Endometrium (tissue), 2 donors: ENCODE measurements around the gene ZNRF4.
"Not testable (repeated sequence)": the region's sequence is repeated elsewhere in the genome, so short reads cannot be mapped to it uniquely, and the experiment has no call there.

Source experiments
- FAIRE-seq: peaks from 2 replicates; lab custom pipeline; 2012; peaks lifted over from hg19 to GRCh38; lab: Jason Lieb, UNC
- donor health status: control.
- donor health status: control.

Gene ZNRF4, protein sequence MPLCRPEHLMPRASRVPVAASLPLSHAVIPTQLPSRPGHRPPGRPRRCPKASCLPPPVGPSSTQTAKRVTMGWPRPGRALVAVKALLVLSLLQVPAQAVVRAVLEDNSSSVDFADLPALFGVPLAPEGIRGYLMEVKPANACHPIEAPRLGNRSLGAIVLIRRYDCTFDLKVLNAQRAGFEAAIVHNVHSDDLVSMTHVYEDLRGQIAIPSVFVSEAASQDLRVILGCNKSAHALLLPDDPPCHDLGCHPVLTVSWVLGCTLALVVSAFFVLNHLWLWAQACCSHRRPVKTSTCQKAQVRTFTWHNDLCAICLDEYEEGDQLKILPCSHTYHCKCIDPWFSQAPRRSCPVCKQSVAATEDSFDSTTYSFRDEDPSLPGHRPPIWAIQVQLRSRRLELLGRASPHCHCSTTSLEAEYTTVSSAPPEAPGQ

GRCh38 chr19:5455367-5456129, at the start of gene ZNRF4:
Gene ZNRF4, plus strand, starts transcription at chr19:5455417. Its CDS starts 75 bp downstream, at chr19:5455492.
- no peak for FAIRE-seq

DNA sequence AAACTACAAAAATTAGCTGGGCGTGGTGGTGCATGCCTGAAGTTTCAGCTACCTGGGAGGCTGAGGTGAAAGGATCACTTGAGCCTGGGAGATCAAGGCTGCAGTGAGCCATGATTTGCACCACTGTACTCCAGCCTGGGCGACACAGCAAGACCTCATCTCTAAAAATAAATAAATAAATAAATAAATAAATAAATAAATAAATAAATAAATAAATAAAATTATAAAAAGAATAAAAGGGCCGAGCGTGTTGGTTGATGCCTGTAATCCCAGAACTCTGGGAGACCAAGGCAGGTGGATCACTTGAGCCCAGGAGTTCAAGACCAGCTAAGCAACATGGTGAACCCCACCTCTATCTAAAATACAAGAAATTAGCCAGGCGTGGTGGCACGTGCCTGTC, 49.0 kb upstream of the ZNRF4 start:
- not testable (repeated sequence) for FAIRE-seq

DNA sequence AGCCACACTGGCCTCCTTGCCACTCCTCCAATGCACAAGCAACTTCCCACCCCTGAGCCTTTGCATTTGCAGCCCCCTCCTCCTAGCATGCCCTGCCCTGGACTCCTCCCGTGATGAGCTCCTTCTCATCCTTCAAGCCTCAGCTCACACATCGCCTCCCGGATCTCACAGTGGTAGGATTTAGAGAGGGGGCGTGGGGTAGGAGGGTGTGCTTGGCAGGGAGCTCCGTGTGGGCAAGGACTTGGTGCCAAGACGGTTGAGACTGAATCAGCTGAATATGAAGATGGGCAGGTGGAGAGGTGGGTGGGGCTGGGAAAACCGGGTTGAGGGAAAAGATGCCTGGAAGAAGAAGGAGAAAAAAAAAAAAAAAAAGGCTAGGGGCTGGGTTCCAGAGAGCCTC, 48.4 kb upstream of the ZNRF4 start:
- FAIRE-seq = no peak

GRCh38 chr19:5407356-5407755, 47.9 kb upstream of the ZNRF4 start:
- no peak for FAIRE-seq

DNA sequence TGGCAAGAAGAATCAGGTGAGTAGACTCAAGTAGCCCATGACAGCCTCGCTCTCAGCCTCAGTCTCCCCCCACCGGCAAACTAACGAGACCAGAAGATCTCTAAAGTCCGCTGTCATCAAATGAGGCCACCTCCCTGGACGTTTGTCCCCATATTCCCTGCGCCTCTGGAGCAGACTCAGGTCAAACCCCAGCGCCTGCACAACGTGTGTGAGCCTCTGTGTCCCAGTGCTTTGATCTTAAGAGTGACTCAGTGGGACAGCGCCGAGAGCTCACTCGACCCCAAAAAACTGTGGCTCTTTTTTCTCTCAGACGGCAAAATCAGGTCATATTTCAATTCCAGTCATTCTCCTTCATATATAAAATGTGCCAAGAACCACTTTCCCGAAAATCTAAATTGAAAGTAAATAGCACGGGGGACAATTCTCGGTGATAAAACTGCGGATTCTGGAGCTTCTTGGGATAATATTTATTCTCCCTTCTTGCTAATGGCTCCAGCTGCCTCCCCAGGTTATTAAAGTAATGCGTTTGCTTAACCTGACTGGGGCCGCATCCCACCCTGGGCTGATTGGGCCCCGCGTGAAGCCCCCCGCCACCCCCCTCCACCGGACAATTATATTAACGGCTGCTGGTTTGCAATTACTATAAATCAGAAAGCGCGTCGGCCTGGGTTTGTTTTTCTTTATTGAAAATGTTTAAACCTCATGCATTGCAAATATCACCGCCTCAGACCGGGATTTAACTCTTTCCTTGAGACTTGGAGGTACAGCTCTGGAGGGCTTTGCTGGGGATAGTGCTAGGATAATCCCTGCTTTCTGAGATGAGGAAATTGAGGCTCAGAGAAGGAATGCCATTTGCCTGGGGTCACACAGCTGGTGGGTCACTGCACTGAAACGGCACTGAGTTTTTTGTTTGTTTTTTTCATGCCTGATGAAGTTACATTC, 37.5 kb upstream of the ZNRF4 start:
- no peak for FAIRE-seq

DNA sequence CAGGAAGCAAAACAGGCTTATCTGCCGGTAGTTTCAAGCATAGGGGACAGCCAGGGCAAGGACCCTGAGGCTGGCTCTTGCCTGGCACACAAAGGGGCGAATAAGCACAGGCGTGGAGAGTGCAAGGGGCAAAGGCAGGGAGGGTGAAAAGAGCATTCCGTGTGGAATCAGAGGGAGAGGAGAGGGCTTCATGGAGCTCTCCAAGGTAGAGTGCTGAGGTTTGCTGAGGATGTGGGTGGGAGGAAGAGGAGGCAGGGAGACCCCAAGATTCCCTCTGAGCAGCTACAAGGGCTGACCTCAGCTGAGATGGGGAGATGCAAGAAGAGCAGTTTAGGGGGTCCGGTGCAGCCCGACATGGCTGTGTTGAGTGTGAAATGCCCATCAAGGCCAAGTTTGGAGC, 36.5 kb upstream of the ZNRF4 start:
- no peak for FAIRE-seq

- FAIRE-seq = no peak
Measured at GRCh38 chr19:5420953-5421352, 34.3 kb upstream of the ZNRF4 start.

DNA sequence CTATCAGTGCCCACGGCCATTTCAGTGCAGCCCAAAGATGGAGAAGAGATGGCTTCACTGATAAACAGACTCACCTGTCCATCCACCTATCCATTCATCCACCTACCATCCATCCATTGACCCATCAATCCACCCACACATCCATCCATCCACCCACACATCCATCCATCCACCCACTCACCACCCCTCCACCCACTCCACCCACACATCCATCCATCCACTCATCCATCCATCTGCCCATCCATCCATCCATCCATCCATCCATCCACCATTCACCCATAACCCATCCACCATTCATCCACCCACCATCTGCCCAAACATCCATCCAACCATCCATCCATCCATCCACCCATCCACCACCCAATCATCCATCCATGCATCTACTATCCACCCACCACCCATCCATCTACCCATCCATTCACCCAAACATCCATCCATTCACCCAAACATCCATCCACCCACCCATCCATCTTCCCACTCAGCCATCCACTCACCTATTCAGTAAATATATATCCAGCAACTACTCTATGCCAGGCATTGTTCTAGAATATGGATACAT, 31.6 kb upstream of the ZNRF4 start:
- no peak for FAIRE-seq

- FAIRE-seq = no peak
Measured at GRCh38 chr19:5424192-5424973, 30.8 kb upstream of the ZNRF4 start.

- no peak for FAIRE-seq
Measured at GRCh38 chr19:5425260-5425659, 30.0 kb upstream of the ZNRF4 start.

DNA sequence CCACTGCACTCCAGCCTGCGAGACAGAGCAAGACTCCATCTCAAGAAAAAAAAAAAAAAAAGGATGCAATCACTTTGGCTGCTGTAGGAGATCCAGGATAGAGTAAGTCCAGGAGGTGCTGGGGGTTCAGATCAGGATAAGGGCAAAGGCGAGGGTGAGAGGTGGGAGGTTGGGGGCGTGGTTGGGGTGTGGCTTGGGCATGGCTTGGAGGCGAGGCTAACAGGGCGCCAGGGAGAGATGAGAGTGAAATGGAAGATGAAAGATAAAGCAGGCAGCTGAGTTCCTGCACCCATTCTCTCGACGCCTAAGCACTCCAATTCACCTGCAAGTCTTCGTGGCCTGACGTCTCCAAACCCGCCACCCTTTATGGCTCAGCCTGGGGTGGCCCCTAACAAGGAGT, 25.0 kb upstream of the ZNRF4 start:
- FAIRE-seq = no peak

- FAIRE-seq = no peak
Measured at GRCh38 chr19:5432687-5433086, 22.5 kb upstream of the ZNRF4 start.

- FAIRE-seq = no peak
Measured at GRCh38 chr19:5434351-5434917, 20.8 kb upstream of the ZNRF4 start.

DNA sequence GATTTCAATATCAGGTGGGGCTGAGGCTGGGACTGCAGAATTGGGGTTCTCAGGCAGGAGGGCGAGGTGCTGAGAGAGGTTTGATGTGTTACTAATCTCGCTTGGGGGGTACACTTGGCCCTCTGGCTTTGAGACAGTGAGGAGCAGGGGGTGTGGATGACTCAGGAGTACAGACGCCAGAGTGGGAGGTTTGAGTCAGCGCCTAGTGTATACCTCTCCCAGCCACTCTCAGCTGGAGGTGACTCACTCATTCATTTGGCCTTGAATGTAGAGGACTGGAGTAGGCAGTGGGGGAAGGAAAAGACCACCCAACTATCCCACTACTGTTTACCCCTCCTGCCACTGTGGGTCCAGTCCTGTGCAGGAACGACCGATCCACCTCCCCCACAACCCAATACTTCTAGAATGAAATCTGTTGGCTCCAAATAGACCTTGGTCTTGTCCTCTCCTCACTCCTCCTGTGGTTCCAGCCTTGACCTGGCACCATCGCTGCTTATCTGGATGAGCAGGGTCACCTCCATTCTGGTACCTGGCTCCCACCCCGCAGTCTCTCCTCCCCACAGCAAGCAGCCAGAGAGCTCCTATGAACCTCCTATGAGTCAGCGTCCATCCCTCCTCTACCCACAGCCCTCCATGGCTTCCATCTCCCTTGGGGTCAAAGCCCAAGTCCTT, 20.1 kb upstream of the ZNRF4 start:
- no peak for FAIRE-seq

DNA sequence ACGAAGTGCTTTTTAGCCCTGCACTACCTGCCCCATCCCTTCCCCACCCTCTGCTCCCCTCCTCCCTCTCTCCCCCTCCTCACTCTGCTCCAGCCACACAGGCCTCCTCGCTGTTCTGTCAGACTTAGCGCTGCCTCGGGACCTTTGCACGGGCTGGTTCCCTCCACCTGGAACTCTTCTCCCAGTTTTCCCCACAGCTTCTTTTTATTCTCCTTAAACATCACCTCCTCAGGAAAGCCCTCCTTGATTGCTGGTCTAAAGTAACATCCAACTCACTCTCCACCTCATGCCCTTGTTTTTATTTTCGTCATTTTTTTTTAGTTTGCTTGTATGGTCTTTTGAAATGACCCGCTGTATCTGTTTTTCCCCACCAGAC, 19.6 kb upstream of the ZNRF4 start:
- no peak for FAIRE-seq

GRCh38 chr19:5436106-5436947, 18.9 kb upstream of the ZNRF4 start:
- FAIRE-seq = no peak

DNA sequence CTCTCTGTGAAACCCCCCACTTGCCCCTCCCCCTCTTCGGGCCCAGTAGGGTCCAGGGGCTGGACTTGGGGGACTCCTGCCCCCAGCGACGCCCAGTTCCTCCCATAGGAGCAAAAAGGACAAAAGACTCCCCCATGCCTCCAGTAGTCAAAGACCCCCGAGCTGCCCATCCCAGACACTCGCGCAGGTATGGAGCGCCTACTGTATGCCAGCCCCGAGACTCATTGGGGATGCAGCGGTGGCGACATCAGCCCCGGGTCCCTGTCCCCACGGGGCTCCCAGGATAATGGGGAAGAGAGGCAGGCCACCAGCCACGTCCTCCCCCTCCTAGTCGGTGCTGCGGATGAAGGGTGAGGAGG, 18.3 kb upstream of the ZNRF4 start:
- no peak for FAIRE-seq

DNA sequence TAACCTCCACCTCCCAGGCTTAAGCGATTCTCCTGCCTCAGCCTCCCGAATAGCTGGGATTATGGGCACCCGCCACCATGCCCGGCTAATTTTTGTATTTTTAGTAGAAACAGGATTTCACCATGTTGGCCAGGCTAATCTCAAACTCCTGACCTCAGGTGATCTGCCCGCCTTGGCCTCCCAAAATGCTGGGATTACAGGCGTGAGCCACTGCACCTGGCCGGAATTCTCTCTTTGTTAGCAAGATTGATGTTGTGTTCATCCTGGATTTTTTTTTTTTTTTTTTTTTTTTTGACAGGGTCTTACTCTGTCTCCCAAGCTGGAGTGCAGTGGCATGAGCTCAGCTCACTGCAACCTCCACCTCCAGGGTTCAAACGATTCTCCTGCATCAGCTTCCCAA, 16.5 kb upstream of the ZNRF4 start:
- not testable (repeated sequence) for FAIRE-seq

DNA sequence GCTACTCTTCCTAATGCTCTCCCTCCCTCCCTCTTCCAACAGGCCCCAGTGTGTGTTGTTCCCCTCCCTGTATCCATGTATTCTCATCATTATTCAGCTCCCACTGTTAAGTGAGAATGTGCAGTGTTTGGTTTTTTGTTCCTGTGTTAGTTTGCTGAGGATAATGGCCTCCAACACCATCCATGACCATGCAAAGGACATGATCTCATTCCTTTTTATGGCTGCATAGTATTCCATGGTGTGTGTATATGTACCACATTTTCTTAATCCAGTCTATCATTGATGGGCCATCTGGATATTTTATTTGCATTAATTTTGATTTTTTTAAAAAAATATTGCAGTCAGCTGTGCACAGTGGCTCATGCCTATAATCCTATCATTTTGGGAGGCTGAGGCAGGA, 15.8 kb upstream of the ZNRF4 start:
- FAIRE-seq = no peak

DNA sequence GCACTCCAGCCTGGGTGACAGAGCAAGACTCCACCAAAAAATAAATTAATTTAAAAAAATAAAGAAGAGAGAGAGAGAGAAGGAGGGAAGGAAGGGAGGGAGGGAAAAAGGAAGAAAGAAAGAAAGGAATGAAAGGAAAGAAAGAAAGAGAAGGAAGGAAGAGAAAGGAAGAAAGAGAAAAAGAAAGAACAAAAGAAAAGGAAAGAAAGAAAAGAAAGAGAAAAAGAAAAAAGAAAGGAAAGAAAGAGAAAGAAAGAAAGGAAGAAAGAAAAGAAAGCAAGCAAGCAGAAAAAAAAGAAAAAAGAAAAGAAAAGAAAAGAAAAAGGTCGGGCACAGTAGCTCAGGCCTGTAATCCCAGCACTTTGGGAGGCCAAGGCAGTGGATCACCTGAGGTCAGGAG, 14.9 kb upstream of the ZNRF4 start:
- no peak for FAIRE-seq
